ENCODE results near the gene ALAS1.

DNA sequence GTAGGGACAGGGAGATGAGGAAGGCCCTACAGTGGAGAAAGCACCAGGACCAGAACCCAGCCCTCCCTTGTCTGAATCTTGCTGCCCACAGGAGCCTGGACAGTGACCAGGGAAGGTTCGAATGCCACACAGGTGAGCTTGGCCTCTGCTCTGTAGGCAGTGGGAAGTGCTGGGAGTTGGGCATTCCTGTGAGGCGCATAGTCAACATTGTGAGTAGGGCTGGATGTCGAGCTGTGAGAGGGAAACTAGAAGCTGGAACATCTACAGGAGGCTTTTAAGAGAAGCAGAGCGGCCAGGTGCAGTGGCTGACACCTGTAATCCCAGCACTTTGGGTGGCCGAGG is 20.3 kb upstream of the ALAS1 start:
- TF ChIP-seq, protein P1, sequence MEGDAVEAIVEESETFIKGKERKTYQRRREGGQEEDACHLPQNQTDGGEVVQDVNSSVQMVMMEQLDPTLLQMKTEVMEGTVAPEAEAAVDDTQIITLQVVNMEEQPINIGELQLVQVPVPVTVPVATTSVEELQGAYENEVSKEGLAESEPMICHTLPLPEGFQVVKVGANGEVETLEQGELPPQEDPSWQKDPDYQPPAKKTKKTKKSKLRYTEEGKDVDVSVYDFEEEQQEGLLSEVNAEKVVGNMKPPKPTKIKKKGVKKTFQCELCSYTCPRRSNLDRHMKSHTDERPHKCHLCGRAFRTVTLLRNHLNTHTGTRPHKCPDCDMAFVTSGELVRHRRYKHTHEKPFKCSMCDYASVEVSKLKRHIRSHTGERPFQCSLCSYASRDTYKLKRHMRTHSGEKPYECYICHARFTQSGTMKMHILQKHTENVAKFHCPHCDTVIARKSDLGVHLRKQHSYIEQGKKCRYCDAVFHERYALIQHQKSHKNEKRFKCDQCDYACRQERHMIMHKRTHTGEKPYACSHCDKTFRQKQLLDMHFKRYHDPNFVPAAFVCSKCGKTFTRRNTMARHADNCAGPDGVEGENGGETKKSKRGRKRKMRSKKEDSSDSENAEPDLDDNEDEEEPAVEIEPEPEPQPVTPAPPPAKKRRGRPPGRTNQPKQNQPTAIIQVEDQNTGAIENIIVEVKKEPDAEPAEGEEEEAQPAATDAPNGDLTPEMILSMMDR (IDR thresholded peaks at IDR 0.05; ENCODE audit: low read depth, low read length) = no peak
- no peak for TF ChIP-seq EZH2phosphoT487 (IDR thresholded peaks at IDR 0.05; ENCODE audit: low read depth)
